Kidney epithelial cell (primary cell): Measurements from ENCODE around the gene SETD2. TPM values are rescaled to one million over a fixed set of nuclear protein-coding genes. Genes with fewer than 3 reads are reported as not detected.
"Not testable (repeated sequence)": the region's sequence is repeated elsewhere in the genome, so short reads cannot be mapped to it uniquely, and the experiment has no call there.

ENCODE experiments used
- DNase-seq: peaks from one replicate; pipeline ENCODE4 v3.0.0-alpha.2; 2010; ENCODE audit warnings: low read depth
- H3K27me3 ChIP-seq: 2 replicates; pipeline ENCODE4 v1.6.0; 2011; ENCODE audit warnings: low read length; ENCODE audit not compliant: control insufficient read depth, insufficient read depth
- H3K36me3 ChIP-seq: 2 replicates; pipeline ENCODE4 v1.5.1; 2011; ENCODE audit warnings: low read length; ENCODE audit not compliant: control insufficient read depth, insufficient read depth
- H3K4me3 ChIP-seq: 2 replicates; pipeline ENCODE4 v1.5.1; 2011; ENCODE audit warnings: low read depth, mild to moderate bottlenecking, control low read depth, low read length
- total RNA-seq: library from RNA; depleted of rRNA; stranded (reverse); fragments of >200 nt; gene quantifications from 2 replicates; pipeline ENCODE4 v1.2.3, GENCODE V29; 2015
- TF ChIP-seq, protein P1 (sequence below): IDR thresholded peaks from 2 replicates; pipeline ENCODE4 v1.5.1; 2011; ENCODE audit warnings: mild to moderate bottlenecking, moderate library complexity, low read length, control low read depth, inconsistent platforms; ENCODE audit not compliant: insufficient read depth, poor library complexity, severe bottlenecking

The SETD2 gene
- total RNA-seq, 1 donor from 2014 or later: 31.1 TPM

- no peak overlapping the region for H3K4me3 ChIP-seq
- no peaks in the 10 kb centered on the region for H3K36me3 ChIP-seq
- TF ChIP-seq, protein P1, sequence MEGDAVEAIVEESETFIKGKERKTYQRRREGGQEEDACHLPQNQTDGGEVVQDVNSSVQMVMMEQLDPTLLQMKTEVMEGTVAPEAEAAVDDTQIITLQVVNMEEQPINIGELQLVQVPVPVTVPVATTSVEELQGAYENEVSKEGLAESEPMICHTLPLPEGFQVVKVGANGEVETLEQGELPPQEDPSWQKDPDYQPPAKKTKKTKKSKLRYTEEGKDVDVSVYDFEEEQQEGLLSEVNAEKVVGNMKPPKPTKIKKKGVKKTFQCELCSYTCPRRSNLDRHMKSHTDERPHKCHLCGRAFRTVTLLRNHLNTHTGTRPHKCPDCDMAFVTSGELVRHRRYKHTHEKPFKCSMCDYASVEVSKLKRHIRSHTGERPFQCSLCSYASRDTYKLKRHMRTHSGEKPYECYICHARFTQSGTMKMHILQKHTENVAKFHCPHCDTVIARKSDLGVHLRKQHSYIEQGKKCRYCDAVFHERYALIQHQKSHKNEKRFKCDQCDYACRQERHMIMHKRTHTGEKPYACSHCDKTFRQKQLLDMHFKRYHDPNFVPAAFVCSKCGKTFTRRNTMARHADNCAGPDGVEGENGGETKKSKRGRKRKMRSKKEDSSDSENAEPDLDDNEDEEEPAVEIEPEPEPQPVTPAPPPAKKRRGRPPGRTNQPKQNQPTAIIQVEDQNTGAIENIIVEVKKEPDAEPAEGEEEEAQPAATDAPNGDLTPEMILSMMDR: no peak
- H3K27me3 ChIP-seq: no peaks in the 10 kb centered on the region
- no peak for DNase-seq
Measured at GRCh38 chr3:47194994-47195393, 31.1 kb upstream of the SETD2 start.

GRCh38 chr3:47193871-47194859 lies 30.3 kb upstream of the SETD2 start:
- DNase-seq: no peak
- TF ChIP-seq, protein P1: no peak
- no peaks in the 10 kb centered on the region for H3K27me3 ChIP-seq
- H3K36me3 ChIP-seq: no peaks in the 10 kb centered on the region
- no peak overlapping the region for H3K4me3 ChIP-seq

DNA sequence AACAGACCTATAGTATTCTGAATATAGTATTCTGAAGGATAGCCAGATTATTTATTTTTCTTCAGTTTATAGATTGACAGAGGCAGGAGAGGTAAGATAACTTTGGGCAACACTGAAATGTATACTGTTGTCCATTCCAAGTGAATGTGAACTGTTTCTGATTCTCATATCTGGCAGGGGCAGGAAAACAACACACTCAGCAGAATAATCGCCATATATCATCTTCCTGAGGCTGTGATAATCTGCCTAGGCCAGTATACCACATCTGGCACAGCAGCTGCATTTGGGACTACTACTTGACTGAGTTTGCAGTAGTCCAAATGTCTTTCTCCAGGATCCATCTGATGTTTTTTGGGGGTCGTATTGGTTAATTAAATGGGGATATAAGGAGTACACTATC lies 22.4 kb upstream of the SETD2 start:
- TF ChIP-seq, protein P1: no peak
- no peaks in the 10 kb centered on the region for H3K27me3 ChIP-seq

DNA sequence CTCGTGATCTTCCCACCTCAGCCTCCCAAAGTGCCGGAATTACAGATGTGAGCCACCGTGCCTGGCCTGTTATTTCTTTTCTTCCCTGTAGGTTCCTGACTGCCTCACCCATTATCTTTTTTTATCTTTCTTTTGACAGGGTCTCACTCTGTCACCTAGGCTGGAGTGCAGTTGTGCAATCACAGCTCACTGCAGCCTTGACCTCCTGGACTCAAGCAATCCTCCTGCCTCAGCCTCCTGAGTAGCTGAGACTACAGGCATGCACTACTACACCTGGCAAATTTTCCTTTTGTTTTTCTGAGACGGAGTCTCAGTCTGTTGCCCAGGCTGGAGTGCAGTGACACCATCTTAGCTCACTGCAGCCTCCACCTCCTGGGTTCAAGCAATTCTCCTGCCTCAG lies 17.8 kb upstream of the SETD2 start:
- H3K27me3 ChIP-seq, H3K36me3 ChIP-seq, DNase-seq, H3K4me3 ChIP-seq: not testable (repeated sequence)

More for the DNA sequence above, 22.4 kb upstream of the SETD2 start:
- DNase-seq: no peak
- no peaks in the 10 kb centered on the region for H3K36me3 ChIP-seq
- H3K4me3 ChIP-seq: no peak overlapping the region

- not testable (repeated sequence) for H3K4me3 ChIP-seq, DNase-seq, H3K36me3 ChIP-seq, H3K27me3 ChIP-seq
Measured at GRCh38 chr3:47180011-47180410, 16.1 kb upstream of the SETD2 start.

- H3K4me3 ChIP-seq: no peak overlapping the region
- no peaks in the 10 kb centered on the region for H3K27me3 ChIP-seq
- DNase-seq: no peak
- TF ChIP-seq, protein P1: no peak
- no peaks in the 10 kb centered on the region for H3K36me3 ChIP-seq
Measured at GRCh38 chr3:47176582-47176981, 12.7 kb upstream of the SETD2 start.
